IgD-negative memory B cell (primary cell): ENCODE data around the gene MEP1A. TPM values are rescaled to one million over a fixed set of nuclear protein-coding genes. Genes with fewer than 3 reads are reported as not detected.
"Not testable (repeated sequence)": the region's sequence is repeated elsewhere in the genome, so short reads cannot be mapped to it uniquely, and the experiment has no call there.

Experiments used
- H3K27ac Mint-ChIP-seq, 3 donors: one replicate each; pipeline ENCODE4 v1.8.0; 2020 to 2022; ENCODE audit warnings: mild to moderate bottlenecking in 3 of 3, mixed read lengths in 3 of 3, moderate library complexity in 1 of 3
- H3K27me3 Mint-ChIP-seq: one replicate; pipeline ENCODE4 v1.8.0; 2021; ENCODE audit warnings: mixed read lengths
- H3K36me3 Mint-ChIP-seq: one replicate; pipeline ENCODE4 v1.8.0; 2020; ENCODE audit warnings: mild to moderate bottlenecking, mixed read lengths
- H3K4me1 Mint-ChIP-seq, 3 donors: one replicate each; pipeline ENCODE4 v1.8.0; 2020 to 2022; ENCODE audit warnings: mixed read lengths in 3 of 3, mild to moderate bottlenecking in 1 of 3
- H3K4me3 Mint-ChIP-seq, 4 donors: one replicate each; pipeline ENCODE4 v1.8.0; 2020 to 2022; ENCODE audit warnings: mild to moderate bottlenecking in 4 of 4, mixed read lengths in 4 of 4, moderate library complexity in 3 of 4
- H3K9me3 Mint-ChIP-seq, 3 donors: one replicate each; pipeline ENCODE4 v1.8.0; 2020 to 2021; ENCODE audit warnings: mixed read lengths in 3 of 3, mild to moderate bottlenecking in 1 of 3
- polyA plus RNA-seq: library from polyadenylated mRNA; unstranded; fragments of 300-500 nt; fragmentation: Illumina TruSeq; gene quantifications from one replicate; pipeline ENCODE4 v1.2.3, GENCODE V29; 2021

The MEP1A gene, protein sequence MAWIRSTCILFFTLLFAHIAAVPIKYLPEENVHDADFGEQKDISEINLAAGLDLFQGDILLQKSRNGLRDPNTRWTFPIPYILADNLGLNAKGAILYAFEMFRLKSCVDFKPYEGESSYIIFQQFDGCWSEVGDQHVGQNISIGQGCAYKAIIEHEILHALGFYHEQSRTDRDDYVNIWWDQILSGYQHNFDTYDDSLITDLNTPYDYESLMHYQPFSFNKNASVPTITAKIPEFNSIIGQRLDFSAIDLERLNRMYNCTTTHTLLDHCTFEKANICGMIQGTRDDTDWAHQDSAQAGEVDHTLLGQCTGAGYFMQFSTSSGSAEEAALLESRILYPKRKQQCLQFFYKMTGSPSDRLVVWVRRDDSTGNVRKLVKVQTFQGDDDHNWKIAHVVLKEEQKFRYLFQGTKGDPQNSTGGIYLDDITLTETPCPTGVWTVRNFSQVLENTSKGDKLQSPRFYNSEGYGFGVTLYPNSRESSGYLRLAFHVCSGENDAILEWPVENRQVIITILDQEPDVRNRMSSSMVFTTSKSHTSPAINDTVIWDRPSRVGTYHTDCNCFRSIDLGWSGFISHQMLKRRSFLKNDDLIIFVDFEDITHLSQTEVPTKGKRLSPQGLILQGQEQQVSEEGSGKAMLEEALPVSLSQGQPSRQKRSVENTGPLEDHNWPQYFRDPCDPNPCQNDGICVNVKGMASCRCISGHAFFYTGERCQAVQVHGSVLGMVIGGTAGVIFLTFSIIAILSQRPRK
- not detected for polyA plus RNA-seq

DNA sequence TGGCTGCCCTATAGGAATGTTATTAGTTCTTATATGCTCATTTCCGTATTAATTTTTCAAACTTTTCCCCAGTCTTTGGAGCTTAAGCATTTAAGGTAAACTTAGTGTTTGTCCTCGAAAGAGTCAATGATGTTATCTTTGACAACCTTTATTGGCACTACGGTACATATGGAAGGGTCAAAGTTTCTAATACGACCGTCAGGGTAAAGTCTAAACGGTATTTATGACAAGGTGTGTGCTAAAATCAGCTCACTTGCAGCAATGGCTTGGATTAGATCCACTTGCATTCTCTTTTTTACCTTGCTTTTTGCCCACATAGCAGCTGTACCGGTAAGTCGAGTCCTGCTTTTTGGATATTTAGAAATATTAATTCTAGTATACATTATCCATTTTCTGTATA lies at the start of gene MEP1A:
TSS of gene MEP1A (plus strand) at position 252 of the 400 bp plus-strand sequence. CDS start at position 262, 10 bp downstream.
- Mint-ChIP-seq H3K27me3 (peaks cover 2% of the 10 kb centered on the region), H3K4me1 (peaks cover 0 to under 1% (median 0%) of the 10 kb centered on the region in 3 donors), H3K27ac (no peak within 1 kb of the TSS), H3K9me3 (no peaks in the 10 kb centered on the region), H3K4me3 (no peak within 1 kb of the TSS), H3K36me3 (no peaks in the 10 kb centered on the region)

DNA sequence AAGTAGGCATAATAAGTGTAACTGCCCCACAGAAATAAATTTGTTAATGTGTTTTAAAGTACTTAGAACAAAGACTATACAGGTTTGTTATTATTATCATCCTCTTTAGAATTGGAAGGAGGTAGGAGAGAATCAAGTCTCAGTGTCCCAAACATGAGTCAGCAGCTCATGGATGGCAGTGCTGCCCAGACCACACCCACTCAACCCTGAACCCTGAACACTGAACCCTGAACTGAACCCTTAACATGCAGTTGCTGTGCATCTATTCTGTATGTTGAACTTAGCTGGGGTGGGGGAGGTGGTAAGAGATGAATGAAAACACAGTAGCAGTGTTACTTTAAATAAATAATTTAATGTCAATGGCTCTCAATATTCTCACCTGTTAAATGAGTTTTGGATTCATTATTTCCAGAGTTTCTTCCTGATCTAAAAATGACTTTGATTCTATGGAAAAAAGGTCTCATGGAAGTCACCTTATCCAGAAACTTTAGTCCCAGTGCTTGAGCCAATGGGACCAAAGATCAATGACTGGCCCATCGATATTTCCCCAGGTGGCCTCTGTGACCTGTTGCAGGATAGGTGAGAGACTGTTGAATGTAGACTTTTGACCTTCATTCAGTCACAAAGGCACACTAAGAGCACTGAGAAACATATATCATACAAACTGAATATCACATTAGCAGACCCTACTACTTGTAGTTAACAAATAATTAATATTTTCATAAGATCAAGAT lies 49.6 kb upstream of the MEP1A start:
- Mint-ChIP-seq H3K4me3 (no peak overlapping the region), H3K27ac (no peak overlapping the region), H3K4me1 (no peaks in the 10 kb centered on the region), H3K9me3 (peaks cover 0 to 5% (median 0%) of the 10 kb centered on the region in 3 donors), H3K27me3 (no peaks in the 10 kb centered on the region), H3K36me3 (peaks cover 3% of the 10 kb centered on the region)

DNA sequence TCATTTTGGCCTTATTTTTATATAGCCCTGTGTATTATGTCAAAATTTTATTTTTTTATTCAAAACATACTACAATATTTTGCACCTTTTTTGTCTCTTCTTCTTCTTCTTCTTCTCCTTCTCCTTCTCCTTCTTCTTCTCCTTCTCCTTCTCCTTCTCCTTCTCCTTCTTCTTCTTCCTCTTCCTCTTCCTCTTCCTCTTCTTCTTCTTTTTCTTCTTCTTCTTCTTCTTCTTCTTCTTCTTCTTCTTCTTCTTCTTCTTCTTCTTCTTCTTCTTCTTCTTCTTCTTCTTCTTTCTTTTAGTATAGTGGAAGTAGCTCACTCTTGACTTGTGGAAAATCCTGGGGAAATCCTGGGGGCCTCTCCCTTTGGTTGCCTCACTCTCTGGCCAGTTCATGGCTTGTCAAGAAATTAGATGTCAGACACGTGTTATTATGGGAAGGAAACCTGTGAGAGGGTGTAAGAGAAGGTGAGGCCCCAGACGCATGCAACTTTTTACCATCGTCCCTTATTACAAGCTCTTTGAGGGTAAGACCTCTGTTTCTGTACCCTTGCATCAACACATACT lies 48.9 kb upstream of the MEP1A start:
- H3K9me3 Mint-ChIP-seq, H3K4me1 Mint-ChIP-seq, H3K27me3 Mint-ChIP-seq, H3K4me3 Mint-ChIP-seq, H3K36me3 Mint-ChIP-seq: not testable (repeated sequence)
- peak overlapping the region in 1 of 3 donors; percentile 18 for H3K27ac Mint-ChIP-seq

DNA sequence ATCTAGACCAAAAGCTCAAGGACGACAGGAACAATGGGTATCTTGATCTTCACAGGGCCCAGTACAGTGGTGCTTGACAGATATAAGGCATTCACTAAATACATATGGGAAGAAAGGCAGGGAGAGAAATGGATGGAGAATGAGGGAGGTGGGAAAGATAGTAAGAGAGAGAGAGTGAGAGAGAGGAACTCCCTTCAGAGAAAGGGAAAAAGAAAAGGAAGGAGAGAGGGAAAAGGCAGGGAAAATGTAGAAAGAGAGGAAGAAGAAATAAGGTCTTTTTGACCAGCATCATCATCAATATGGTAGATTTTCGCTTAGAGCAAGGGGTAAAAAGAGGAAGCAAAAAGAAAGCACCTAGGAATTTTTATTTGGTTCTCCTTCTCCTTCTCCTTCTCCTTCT lies 47.2 kb upstream of the MEP1A start:
- Mint-ChIP-seq H3K27ac (no peak overlapping the region), H3K36me3 (peaks cover 3% of the 10 kb centered on the region), H3K27me3 (no peaks in the 10 kb centered on the region), H3K4me1 (no peaks in the 10 kb centered on the region), H3K4me3 (no peak overlapping the region), H3K9me3 (peaks cover 0 to 5% (median 0%) of the 10 kb centered on the region in 3 donors)

DNA sequence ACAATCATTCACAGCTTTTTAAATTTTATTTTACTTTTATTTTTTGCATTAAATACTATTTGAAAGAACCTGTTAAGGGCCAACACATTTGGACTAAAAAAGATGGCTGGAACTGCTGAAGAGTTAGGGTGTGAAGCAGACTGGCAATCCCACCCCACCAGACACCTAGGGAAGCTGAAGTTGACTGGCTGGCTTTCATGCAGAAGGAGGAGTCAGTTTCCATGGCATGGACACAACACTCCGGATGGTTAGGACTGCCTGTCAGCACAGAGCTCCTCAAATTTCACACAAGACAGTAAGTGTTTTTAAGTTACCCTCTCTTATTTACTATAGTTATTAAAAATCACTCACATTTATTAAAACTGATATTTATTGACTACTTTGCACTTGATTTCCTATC lies 46.5 kb upstream of the MEP1A start, which contains the start of gene ANKRD66:
TSS of gene ANKRD66 (plus strand) at position 238 of the 400 bp plus-strand sequence. CDS start 5,016 bp downstream, outside the sequence.
- Mint-ChIP-seq H3K4me3 (no peak within 1 kb of the TSS), H3K36me3 (peaks cover 3% of the 10 kb centered on the region), H3K9me3 (peaks cover 0 to 5% (median 0%) of the 10 kb centered on the region in 3 donors), H3K27me3 (no peaks in the 10 kb centered on the region), H3K27ac (no peak within 1 kb of the TSS), H3K4me1 (no peaks in the 10 kb centered on the region)

DNA sequence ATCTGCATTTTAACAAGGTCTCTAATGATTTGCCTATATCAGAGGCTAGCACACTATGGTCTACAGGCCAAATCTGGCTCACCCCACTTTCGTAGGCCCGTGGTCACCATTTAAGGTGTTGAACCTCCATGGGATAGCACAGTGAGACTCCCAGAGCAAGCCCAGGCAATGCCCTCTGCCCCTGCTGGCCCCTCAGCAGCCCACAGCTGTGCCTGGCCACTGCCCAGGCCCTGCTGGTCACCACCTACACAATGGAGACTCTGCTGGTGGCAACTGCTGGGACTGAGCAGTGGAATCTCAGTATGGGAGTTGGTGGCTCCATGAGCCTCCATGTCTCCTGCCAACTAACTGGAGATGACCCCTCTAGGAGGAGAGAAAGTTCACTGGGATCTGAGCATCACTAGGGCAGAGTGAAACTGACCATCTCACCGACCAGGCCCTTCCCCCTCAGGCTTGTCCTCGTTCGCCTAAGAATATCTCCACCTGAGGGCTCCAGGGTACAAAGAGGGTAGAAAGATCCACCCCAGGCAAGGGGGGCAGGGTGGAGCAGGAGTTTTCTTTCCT lies 44.2 kb upstream of the MEP1A start:
- Mint-ChIP-seq H3K4me1 (no peaks in the 10 kb centered on the region), H3K27ac (no peak overlapping the region)

DNA sequence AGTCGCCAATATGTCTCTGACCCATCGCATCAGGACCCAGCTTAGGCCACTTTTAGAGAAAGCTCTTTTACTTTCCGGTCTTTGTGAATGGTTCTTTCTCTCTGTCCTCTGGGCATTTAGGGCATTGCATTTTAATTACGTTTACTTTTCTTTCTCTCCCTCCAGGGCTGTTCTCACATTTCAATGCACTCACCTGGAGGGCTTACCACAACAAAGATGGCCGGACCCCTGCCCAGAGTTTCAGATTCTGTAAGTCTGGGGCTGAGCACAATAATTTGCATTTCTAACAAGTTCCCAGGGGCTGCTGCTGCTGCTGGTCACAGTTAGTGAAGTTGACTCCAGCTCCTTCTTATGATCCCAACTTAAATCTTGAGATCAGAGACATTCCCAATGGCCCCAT lies 43.5 kb upstream of the MEP1A start:
- Mint-ChIP-seq H3K4me3 (no peak overlapping the region), H3K36me3 (peaks cover 1% of the 10 kb centered on the region), H3K27me3 (peaks cover 4% of the 10 kb centered on the region), H3K9me3 (peaks cover 0 to 5% (median 0%) of the 10 kb centered on the region in 3 donors), H3K27ac (no peak overlapping the region), H3K4me1 (no peaks in the 10 kb centered on the region)

More for the DNA sequence above, 44.2 kb upstream of the MEP1A start:
- Mint-ChIP-seq H3K4me3 (no peak overlapping the region), H3K9me3 (peaks cover 0 to 5% (median 0%) of the 10 kb centered on the region in 3 donors), H3K27me3 (peaks cover 4% of the 10 kb centered on the region), H3K36me3 (peaks cover 1% of the 10 kb centered on the region)

DNA sequence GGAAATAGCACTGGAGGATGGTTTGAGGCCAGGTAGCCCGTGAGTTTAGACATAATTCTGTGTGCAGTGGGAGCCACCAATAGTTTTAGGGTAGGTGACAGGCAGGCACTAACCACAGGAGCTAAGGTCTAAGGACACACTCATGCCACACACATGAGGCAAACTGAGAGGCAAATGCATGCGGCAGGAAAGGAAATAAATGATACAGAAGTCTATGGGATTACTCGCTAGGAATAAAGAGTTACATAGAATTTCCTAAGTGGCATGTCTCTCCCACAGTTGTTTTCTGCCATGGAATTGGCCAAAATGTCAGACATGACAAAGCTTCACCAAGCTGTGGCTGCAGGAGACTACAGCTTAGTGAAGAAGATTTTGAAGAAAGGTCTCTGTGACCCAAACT lies 41.5 kb upstream of the MEP1A start:
- Mint-ChIP-seq H3K27ac (peak overlapping the region in 1 of 3 donors; percentile 70), H3K9me3 (no peaks in the 10 kb centered on the region), H3K36me3 (peaks cover 1% of the 10 kb centered on the region), H3K4me1 (no peaks in the 10 kb centered on the region), H3K27me3 (peaks cover 4% of the 10 kb centered on the region), H3K4me3 (no peak overlapping the region)

DNA sequence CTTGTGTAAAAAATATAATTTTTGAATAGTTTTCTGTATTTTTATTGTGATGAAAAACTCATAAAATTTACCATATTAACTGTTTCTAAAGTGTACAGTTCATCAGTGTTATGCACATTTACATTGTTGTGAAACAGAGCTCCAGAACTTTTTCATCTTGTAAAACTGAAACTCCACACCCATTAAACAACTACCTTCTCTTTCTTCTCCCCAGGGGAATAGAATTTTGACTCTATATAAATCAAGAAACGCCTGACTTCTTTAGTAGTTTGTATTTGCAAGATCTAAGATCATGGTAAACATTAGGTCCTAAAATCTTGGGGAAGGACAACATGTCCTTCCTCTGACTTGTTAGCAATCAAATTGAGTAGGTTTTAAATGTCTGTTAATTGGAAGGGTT lies 37.3 kb upstream of the MEP1A start:
- no peaks in the 10 kb centered on the region for H3K36me3 Mint-ChIP-seq
- no peak overlapping the region for H3K27ac Mint-ChIP-seq
- H3K4me3 Mint-ChIP-seq, result no peak overlapping the region
- H3K4me1 Mint-ChIP-seq, result no peaks in the 10 kb centered on the region
- peaks cover 9% of the 10 kb centered on the region for H3K27me3 Mint-ChIP-seq
- no peaks in the 10 kb centered on the region for H3K9me3 Mint-ChIP-seq

DNA sequence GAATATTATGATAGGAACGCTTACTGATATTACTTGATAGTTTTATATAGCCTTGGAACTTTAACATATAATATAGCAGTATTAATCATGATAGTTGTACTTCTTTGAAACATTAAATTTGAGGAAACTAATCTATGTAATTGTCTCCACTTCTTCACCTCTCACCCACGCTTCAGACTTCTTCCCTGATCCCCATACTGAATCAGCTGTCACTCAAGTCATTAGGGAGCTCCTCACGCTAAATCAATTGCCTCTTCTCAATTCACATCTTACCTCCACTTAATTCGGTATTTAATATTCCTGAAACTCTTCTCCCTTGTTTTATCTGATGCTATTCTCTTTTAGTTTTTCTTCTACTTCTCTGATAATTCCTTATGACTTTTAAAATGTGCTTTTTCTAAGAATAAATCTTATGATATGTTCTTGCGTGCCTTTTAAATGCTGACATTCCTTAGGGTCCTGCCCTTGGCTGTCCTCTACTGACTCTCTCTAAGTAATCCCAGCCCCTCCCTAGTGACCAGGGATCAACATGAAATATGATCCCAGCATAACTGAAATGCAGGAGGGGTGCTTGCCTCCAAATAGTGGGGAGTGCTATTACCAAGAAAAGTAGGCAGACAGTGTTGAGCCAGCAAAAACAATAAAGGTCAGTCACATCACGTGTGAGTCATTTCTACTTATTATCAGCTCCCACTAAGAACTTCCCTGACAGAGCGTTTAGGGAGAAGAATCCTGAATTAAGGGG lies 36.5 kb upstream of the MEP1A start:
- Mint-ChIP-seq H3K27ac (no peak overlapping the region), H3K9me3 (no peaks in the 10 kb centered on the region), H3K4me3 (no peak overlapping the region), H3K4me1 (no peaks in the 10 kb centered on the region), H3K27me3 (peaks cover 9% of the 10 kb centered on the region), H3K36me3 (no peaks in the 10 kb centered on the region)

DNA sequence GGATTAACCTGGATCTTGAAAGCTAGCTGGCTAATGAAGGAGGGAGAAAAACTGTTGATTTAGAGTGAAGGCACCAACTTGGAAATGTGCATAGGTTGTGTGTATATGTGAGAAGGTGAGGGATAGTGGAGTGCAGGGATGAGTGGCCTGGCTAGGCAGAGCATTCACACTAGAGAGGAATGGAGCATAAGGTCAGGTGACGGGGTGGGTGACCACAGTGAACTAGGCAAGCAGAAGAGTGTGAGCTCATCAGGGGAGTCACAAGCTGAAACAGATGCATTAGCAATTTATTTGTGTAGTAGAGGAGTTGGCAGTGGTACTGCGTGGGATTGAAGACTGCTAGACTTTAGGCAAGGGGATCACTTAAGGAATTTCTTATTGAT lies 36.0 kb upstream of the MEP1A start:
- Mint-ChIP-seq H3K27me3 (peaks cover 9% of the 10 kb centered on the region), H3K36me3 (no peaks in the 10 kb centered on the region), H3K4me1 (no peaks in the 10 kb centered on the region), H3K9me3 (no peaks in the 10 kb centered on the region), H3K27ac (no peak overlapping the region), H3K4me3 (no peak overlapping the region)

DNA sequence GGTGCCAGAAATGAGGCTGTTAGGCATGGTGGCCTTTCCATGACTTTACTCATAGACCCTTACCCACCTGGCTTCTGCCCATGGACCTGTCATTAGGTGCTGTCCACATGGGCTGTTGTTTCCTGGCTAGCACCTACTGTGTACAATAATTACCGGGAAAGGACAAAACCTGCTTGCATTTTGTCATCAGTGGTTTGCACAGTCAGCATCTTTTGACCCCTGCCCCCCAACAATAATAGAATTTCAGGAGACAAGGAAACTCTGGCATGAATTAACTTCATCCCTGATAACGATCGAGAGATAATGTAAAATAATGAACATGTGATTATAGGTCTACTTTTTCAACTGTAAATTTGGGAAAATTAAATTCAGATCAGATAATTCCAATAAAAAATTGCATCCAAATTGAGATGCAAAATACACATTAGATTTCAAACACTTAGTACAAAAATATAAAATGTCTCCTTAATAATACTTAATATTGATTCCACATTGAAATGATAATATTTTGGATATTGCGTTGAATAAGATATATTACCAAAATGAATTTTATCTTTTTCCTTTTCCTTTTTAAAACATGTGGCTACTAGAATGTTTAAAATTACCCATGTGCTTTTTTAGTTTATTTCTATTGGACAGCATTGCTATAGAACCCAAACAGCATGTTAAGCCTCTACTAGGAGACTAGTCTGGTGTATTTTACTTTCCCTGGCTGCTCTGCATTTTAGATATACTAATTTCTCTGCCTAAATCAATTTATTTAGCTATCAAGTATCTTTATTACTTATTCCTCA lies 34.0 kb upstream of the MEP1A start:
- Mint-ChIP-seq H3K27me3 (peaks cover 5% of the 10 kb centered on the region), H3K36me3 (peaks cover 2% of the 10 kb centered on the region), H3K27ac (no peak overlapping the region), H3K4me3 (no peak overlapping the region), H3K4me1 (no peaks in the 10 kb centered on the region), H3K9me3 (no peaks in the 10 kb centered on the region)

DNA sequence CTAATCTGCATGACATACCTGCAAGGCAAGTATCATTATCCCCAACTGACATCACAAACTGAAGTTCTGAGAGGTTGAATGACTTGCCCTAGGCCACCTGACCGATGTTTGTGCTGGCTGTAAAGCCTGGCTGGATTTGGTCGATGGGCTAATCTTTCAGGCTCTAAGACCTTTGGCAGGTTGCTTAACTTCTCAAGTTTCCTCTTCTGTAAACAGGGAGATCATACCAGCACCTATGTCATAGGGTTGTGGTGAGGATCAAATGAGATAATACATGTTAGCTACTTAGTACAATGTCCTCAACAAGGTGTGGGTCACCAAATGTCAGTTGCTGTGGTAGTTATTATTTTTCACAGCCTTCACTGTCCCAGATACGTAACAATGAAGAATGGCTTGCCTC lies 32.3 kb upstream of the MEP1A start:
- no peak overlapping the region for H3K27ac Mint-ChIP-seq
- H3K27me3 Mint-ChIP-seq, result peaks cover 5% of the 10 kb centered on the region
- H3K36me3 Mint-ChIP-seq, result peaks cover 4% of the 10 kb centered on the region
- no peak overlapping the region for H3K4me3 Mint-ChIP-seq
- H3K9me3 Mint-ChIP-seq, result no peaks in the 10 kb centered on the region
- H3K4me1 Mint-ChIP-seq, result no peaks in the 10 kb centered on the region
